ENCODE data around the gene ADORA2B. TPM values are rescaled to one million over a fixed set of nuclear protein-coding genes. Genes with fewer than 3 reads are reported as not detected.

Gene ADORA2B
- total RNA-seq, 1 donor from 2014 or later = 1.4 TPM

DNA sequence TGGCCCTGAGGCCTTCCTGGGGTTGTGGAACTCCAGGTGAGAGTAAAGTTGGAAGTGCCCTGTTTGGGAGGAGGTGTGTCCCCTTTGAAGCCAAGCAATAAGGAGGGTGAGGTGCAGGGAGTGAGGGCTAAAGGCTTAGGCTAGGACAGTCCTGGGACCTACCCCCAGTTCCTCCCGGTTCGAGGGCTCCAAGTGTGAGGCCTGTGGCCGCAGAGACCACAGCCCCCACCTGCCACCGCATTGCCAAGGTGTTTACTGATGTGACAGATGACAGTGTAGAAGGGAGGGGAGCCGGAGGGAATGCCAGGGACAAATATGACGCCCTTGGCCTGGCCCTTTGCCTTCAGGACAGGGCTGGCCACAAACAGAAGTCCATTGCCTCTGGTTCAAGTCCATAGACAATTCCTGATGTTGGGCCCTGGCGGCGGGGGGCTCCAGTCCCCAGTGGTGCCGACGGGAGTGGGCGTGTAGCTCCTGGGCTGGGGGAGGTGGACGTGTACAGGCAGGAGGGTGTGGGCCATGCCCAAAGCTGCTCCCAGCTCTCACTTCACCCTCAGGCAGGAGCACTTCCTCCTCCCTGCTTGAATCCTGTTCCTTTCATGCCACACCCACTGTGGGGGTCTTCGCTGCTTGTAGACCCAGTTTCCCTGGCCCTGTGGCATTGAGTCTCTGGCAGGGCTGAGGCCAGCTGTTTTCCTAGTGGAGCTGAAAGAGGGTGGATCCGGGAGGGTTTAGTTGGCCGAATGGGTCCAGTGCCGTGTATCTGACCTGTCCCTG, 3.2 kb downstream of the ADORA2B start:
- Mint-ChIP-seq H3K4me1 (ENCODE audit: low read depth) (peaks cover 16% of the 10 kb centered on the region), H3K36me3 (ENCODE audit: low read depth) (no peaks in the 10 kb centered on the region), H3K4me3 (no peak overlapping the region), H3K9me3 (no peaks in the 10 kb centered on the region), H3K27me3 (ENCODE audit: insufficient read depth) (peaks cover 39% of the 10 kb centered on the region), H3K27ac (no peak overlapping the region)
- no peak for DNase-seq (ENCODE audit: low spot score)
- intact Hi-C loops (cut with micrococcal nuclease) = no loop called here

- no peak for DNase-seq (ENCODE audit: low spot score)
Measured at GRCh38 chr17:15951368-15952047, 6.6 kb downstream of the ADORA2B start.

GRCh38 chr17:15952048-15952532, 7.2 kb downstream of the ADORA2B start:
- H3K4me3 Mint-ChIP-seq = no peak overlapping the region
- H3K9me3 Mint-ChIP-seq = no peaks in the 10 kb centered on the region
- H3K27me3 Mint-ChIP-seq (ENCODE audit: insufficient read depth) = peaks cover 44% of the 10 kb centered on the region
- no peaks in the 10 kb centered on the region for H3K36me3 Mint-ChIP-seq (ENCODE audit: low read depth)
- peaks cover 17% of the 10 kb centered on the region for H3K4me1 Mint-ChIP-seq (ENCODE audit: low read depth)
- H3K27ac Mint-ChIP-seq = no peak overlapping the region
- no peak for DNase-seq (ENCODE audit: low spot score)
- intact Hi-C loops (cut with micrococcal nuclease) = loop anchor here (5.0 kb wide), 1 partner anchor 65 kb away; no protein-coding TSS in a partner anchor

More at GRCh38 chr17:15951368-15952047, 6.6 kb downstream of the ADORA2B start:
- Mint-ChIP-seq H3K36me3 (ENCODE audit: low read depth) (no peaks in the 10 kb centered on the region), H3K4me1 (ENCODE audit: low read depth) (peaks cover 12% of the 10 kb centered on the region), H3K27me3 (ENCODE audit: insufficient read depth) (peaks cover 46% of the 10 kb centered on the region), H3K27ac (no peak overlapping the region), H3K4me3 (no peak overlapping the region), H3K9me3 (no peaks in the 10 kb centered on the region)
- intact Hi-C loops (cut with micrococcal nuclease) = loop anchor here (5.0 kb wide), 1 partner anchor 64 kb away; no protein-coding TSS in a partner anchor

- peaks cover 24% of the 10 kb centered on the region for H3K4me1 Mint-ChIP-seq (ENCODE audit: low read depth)
- H3K4me3 Mint-ChIP-seq = no peak overlapping the region
- no peak for DNase-seq (ENCODE audit: low spot score)
- H3K9me3 Mint-ChIP-seq = no peaks in the 10 kb centered on the region
- H3K27ac Mint-ChIP-seq = no peak overlapping the region
- peaks cover under 1% of the 10 kb centered on the region for H3K36me3 Mint-ChIP-seq (ENCODE audit: low read depth)
- intact Hi-C loops (cut with micrococcal nuclease) = loop anchor here (5.0 kb wide), 1 partner anchor 66 kb away; no protein-coding TSS in a partner anchor
- H3K27me3 Mint-ChIP-seq (ENCODE audit: insufficient read depth) = peaks cover 55% of the 10 kb centered on the region
Measured at GRCh38 chr17:15952916-15953790, 8.2 kb downstream of the ADORA2B start.

- Mint-ChIP-seq H3K9me3 (no peaks in the 10 kb centered on the region), H3K4me3 (no peak overlapping the region), H3K27me3 (ENCODE audit: insufficient read depth) (peaks cover 64% of the 10 kb centered on the region), H3K27ac (no peak overlapping the region), H3K4me1 (ENCODE audit: low read depth) (peaks cover 34% of the 10 kb centered on the region), H3K36me3 (ENCODE audit: low read depth) (peaks cover 2% of the 10 kb centered on the region)
- DNase-seq (ENCODE audit: low spot score) = no peak
- intact Hi-C loops (cut with micrococcal nuclease) = loop anchor here (5.0 kb wide), 1 partner anchor 67 kb away; no protein-coding TSS in a partner anchor
Measured at GRCh38 chr17:15954222-15954621, 9.3 kb downstream of the ADORA2B start.

- peaks cover 41% of the 10 kb centered on the region for H3K4me1 Mint-ChIP-seq (ENCODE audit: low read depth)
- intact Hi-C loops (cut with micrococcal nuclease) = no loop called here
- H3K36me3 Mint-ChIP-seq (ENCODE audit: low read depth) = peaks cover 2% of the 10 kb centered on the region
- no peak for DNase-seq (ENCODE audit: low spot score)
- H3K27ac Mint-ChIP-seq = no peak overlapping the region
- H3K4me3 Mint-ChIP-seq = no peak overlapping the region
- H3K9me3 Mint-ChIP-seq = no peaks in the 10 kb centered on the region
- H3K27me3 Mint-ChIP-seq (ENCODE audit: insufficient read depth) = peaks cover 67% of the 10 kb centered on the region
Measured at GRCh38 chr17:15955793-15956541, 11.0 kb downstream of the ADORA2B start.

DNA sequence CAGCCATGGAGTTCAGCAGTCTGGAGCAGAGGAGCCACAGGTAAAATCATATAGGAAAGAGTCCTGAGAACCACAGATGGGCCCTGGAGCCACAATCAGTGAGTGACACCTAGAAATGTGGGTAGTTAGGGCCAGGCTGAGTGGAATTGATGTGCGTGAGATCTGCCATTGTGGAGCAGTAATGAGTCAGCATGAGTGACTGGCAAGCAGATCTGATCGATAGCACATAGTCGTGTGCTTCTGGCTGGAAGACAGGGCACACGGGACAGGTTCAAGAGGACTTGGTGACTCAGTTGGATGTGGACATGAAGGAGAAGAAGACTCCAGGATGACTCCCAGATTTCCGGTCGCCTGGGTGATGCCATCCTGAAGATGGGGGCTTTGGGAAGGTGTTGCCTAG, 12.3 kb downstream of the ADORA2B start:
- peak; percentile 8 for DNase-seq (ENCODE audit: low spot score)
- Mint-ChIP-seq H3K27ac (peak overlapping the region; percentile 26), H3K4me3 (no peak overlapping the region), H3K9me3 (no peaks in the 10 kb centered on the region), H3K36me3 (ENCODE audit: low read depth) (peaks cover 2% of the 10 kb centered on the region), H3K4me1 (ENCODE audit: low read depth) (peaks cover 41% of the 10 kb centered on the region), H3K27me3 (ENCODE audit: insufficient read depth) (peaks cover 72% of the 10 kb centered on the region)
- intact Hi-C loops (cut with micrococcal nuclease) = no loop called here

DNA sequence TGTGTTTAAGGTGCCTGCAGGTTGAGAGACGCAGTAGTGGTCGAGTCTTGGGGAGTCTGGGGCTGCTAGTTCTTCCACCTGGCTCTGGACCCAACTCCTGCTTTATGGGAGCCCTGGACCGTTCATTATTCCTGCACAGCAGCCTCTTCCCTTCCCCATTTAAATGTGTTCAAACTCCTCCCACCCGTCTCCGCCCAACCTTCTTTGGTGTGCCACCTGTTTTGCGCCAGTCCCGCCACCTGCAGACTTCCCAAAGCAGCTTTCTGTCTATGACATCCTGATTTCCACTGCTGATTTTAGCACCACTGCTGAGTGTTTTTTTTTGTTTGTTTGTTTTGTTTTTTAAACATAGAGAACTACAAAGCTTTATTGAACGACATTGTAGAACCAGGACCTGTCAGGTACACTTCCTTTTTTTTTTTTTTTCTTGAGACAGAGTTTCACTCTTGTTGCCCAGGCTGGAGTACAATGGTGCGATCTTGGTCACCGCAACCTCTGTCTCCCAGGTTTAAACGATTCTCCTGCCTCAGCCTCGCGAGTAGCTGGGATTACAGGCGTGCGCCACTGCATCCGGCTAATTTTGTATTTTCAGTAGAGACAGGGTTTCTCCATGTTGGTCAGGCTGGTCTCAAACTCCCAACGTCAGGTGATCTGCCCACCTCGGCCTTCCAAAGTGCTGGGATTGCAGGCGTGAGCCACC, 12.8 kb downstream of the ADORA2B start:
- H3K4me1 Mint-ChIP-seq (ENCODE audit: low read depth) = peaks cover 41% of the 10 kb centered on the region
- H3K27ac Mint-ChIP-seq = peak overlapping the region; percentile 63
- intact Hi-C loops (cut with micrococcal nuclease) = no loop called here
- no peak for DNase-seq (ENCODE audit: low spot score)
- H3K36me3 Mint-ChIP-seq (ENCODE audit: low read depth) = peaks cover 2% of the 10 kb centered on the region
- peaks cover 69% of the 10 kb centered on the region for H3K27me3 Mint-ChIP-seq (ENCODE audit: insufficient read depth)
- no peaks in the 10 kb centered on the region for H3K9me3 Mint-ChIP-seq
- no peak overlapping the region for H3K4me3 Mint-ChIP-seq

- Mint-ChIP-seq H3K27me3 (ENCODE audit: insufficient read depth) (peaks cover 71% of the 10 kb centered on the region), H3K36me3 (ENCODE audit: low read depth) (peaks cover 2% of the 10 kb centered on the region), H3K4me3 (no peak overlapping the region), H3K9me3 (no peaks in the 10 kb centered on the region), H3K4me1 (ENCODE audit: low read depth) (peaks cover 41% of the 10 kb centered on the region), H3K27ac (peak overlapping the region; percentile 76)
- intact Hi-C loops (cut with micrococcal nuclease) = no loop called here
- no peak for DNase-seq (ENCODE audit: low spot score)
Measured at GRCh38 chr17:15958484-15958854, 13.5 kb downstream of the ADORA2B start.

DNA sequence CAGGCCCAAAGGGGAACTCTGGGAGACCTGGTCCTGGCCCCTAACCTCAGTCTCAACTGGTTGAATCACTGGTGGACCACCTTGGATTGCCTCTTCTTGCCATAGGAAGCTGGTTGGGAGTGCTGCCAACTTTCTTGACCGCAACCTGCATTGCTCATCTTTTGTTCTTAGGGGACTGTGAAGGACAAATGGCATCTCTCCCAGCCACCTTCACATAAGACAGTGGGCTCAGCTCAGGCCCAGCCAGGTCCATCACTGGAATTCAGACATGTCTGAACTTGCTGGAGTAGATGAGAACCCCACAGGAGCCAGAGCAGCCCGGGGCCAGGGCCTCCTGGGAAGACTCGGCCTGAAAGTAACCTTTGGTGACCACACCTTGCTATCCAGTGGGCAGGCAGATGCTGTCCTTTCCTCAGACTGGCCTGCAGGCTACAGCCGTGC, 18.8 kb downstream of the ADORA2B start:
- no peaks in the 10 kb centered on the region for H3K9me3 Mint-ChIP-seq
- H3K27me3 Mint-ChIP-seq (ENCODE audit: insufficient read depth) = peaks cover 51% of the 10 kb centered on the region
- no peak for DNase-seq (ENCODE audit: low spot score)
- peaks cover 12% of the 10 kb centered on the region for H3K4me1 Mint-ChIP-seq (ENCODE audit: low read depth)
- no peak overlapping the region for H3K27ac Mint-ChIP-seq
- intact Hi-C loops (cut with micrococcal nuclease) = no loop called here
- no peaks in the 10 kb centered on the region for H3K36me3 Mint-ChIP-seq (ENCODE audit: low read depth)
- no peak overlapping the region for H3K4me3 Mint-ChIP-seq

DNA sequence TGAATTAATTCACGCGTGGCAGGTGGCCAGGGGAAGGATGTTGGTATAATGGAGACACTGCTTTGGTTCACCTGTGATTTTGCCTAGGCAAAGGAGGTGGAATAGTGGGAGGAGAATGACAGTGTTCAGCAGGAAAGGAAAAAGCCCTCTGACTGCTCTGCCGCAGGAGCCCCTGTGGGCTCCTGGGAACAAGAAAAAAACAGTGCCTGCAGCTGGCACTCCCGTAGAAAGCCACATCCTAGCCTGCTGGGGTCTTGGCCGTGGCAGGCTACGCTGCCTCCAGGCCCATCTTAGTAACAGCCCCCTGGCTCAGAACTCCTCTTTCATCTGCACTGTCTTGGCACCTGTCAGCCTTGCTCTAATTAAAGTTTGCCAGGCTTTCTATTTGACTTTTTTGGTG, 20.6 kb downstream of the ADORA2B start:
- Mint-ChIP-seq H3K9me3 (no peaks in the 10 kb centered on the region), H3K4me1 (ENCODE audit: low read depth) (no peaks in the 10 kb centered on the region), H3K27me3 (ENCODE audit: insufficient read depth) (peaks cover 44% of the 10 kb centered on the region), H3K27ac (no peak overlapping the region), H3K36me3 (ENCODE audit: low read depth) (no peaks in the 10 kb centered on the region), H3K4me3 (no peak overlapping the region)
- no peak for DNase-seq (ENCODE audit: low spot score)
- intact Hi-C loops (cut with micrococcal nuclease) = no loop called here

All from activated T-helper 1 cell treated with anti-CD3 and anti-CD28 coated beads, Interleukin-12 subunit alpha, Interleukin-12 subunit beta, Interleukin-2, Interleukin-4 antibody, amounts not matched to agents 30 ng/mL and 10 ng/mL and 1 ng/mL, durations not matched to agents 14 hours and 24 hours and 36 hours (primary cell).